Stimulated activated CD4-positive, alpha-beta T cell treated with anti-CD3 and anti-CD28 coated beads, Interleukin-1b, Interleukin-23, amount 100 ng/mL, for 1 hour (primary cell): Measurements from ENCODE around the gene GABRB1.
A peak's percentile ranks its signal among the peaks of the same experiment; 100 is the strongest.

Experiments used
- DNase-seq, 2 donors: peaks; one replicate each; pipeline ENCODE4 v3.0.0-alpha.2; 2020; ENCODE audit warnings: low read depth in 2 of 2

The GABRB1 gene

DNA sequence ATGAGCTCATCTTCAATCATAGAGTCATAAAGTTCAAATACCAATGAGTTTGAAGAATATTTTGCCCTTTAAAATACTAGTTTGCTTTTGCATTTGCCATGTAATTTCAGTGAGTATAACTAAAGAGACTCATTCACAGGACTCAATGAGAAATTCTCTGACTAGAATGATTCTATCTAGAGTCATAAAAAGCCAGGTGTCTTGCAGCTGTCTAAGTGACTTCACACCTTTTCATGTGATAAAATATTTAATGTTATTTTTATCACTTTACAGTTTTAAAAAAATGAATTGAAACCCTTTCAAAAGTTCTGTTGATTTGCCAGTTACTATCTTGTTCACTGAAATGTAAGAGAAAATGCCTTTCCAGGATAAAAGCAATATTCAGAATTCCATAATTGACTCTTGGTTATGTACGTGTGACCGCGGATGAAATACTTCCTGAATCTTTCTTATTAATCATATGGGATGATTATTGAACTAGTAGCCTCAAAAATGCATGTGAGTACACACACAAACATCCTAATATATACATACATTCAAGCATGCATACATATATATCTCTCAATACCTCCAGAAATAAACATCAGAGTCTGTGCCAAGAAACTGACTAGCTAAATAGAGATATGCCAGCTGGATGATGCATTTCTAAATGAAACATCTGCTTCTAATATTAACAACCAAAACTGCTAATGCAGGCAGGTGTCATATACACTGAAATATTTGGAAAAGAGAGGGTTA is 87.0 kb downstream of the GABRB1 start:
- DNase-seq: no peak

DNA sequence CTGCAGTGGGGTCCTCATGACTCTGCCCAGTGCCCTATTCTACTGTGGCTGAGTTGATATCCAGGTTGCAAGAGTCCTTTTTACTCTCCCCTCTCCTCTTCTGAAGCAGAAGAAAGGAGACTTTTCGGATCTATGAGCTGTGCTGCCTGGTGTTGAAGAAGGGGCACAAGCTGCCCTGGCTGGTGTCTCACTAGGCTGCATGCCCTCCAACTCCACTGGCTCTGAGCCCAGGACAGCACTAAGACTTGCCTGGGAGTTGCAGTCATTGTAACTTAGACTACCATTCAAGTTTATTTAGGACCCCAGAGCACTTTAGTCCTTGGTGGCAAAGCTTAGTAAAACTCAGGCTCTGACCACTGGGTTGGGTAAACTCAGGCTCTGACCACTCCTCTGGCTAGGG is 89.4 kb downstream of the GABRB1 start:
- DNase-seq: no peak

DNA sequence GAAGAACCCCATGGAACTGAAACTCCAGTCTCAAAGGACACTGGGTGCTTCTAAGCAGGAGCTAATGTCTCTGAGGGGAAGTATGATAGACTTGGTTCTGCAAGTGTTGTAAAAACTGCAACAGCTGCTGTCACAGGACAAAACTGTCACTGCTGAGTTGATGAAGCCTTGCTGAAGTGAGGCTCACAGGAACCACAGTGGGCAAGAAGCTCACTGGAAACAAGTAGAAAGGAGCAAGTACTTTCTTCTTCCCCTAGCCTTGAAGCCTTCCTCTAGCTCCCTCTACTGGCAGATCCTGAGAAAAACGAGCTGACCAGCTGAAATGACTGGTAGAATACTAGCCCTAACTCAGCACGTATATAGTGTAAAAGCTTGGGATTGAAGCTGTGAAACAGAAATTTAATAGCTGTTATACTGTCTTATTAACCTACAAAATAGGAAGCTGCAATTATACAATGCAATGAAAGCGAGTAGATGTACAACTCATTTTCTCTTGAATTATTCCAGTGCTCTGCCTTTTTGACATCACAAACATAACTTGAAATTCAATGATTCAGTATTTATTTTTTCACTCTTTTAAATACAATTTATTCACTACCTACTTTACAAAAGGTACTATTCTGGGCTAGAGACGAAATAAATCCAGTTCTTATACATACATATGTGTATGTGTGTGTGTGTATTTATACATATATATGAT is 91.4 kb downstream of the GABRB1 start:
- DNase-seq: peak; percentile 1 to 2

DNA sequence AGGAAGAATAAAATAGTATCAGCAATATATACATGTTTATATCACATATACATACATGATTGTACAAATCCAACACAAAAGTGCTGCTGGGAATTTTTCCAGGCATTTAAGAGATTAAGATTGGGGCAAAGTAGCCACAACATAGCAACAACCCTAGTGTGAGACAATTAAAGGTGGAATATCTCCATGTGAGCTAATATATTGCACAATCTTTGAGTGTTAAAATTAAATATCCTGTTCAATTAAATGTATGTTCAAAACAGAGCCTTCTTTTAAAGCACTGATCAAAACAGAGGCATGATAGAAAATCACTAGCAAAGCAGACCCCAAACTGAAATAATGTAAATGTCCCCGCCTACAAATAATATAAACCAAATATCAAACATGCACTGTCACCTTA is 97.6 kb downstream of the GABRB1 start:
- DNase-seq: no peak

DNA sequence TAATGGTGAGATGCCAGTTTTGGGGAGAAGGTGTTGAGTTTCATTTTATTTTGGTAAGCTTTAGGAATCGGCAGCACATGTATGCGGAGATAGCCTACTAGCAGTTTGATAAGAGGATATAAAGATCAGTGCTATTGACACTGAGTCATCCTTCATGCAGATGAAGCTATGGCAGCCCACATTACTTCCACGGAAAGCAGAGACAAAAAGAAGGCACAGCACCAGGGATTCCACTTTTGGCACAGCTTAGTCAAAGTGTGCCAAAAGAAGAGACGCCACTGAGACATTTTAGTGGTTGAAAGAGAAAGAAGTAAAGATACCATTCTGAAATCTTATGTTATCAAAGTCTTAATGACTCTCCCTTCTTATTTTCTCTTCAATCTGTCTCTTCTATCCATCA is 103.8 kb downstream of the GABRB1 start:
- no peak for DNase-seq

DNA sequence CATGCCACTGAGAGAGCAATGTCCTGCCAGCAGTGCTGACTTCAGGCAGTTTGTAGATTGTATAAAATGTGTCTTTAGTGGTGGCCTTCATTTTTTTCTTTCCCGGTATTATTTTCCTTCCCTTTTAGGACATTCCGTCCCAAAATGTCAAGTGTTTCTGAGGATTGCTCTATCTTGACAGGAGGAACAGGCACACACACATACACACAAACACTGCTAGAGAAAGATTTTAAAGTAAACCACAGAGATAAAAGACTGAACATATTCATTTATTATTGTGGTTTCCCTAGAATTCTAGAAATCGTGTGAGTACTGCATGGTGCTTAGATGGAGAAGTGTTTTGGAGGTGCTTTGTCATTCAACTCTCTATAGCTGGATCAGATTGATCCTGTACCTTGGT is 111.9 kb downstream of the GABRB1 start:
- no peak for DNase-seq

DNA sequence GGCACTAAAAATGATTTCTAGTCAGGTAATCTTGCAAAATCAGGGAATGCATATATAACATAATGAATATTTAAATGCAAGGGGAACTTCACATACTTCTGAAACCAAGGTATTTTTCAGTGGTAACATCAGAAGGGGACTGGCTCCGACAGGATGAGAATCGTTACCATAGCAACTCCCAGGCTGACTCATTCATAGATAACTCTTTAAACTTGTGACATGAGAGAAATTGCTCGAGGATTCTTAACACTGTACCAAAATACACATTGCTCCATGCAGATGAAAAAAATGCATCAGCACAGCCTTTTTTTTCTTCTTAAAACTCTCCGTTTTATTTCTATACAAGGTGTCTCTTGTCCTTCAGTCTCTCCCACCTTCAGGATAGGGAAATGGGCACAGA is 114.3 kb downstream of the GABRB1 start:
- DNase-seq: no peak

DNA sequence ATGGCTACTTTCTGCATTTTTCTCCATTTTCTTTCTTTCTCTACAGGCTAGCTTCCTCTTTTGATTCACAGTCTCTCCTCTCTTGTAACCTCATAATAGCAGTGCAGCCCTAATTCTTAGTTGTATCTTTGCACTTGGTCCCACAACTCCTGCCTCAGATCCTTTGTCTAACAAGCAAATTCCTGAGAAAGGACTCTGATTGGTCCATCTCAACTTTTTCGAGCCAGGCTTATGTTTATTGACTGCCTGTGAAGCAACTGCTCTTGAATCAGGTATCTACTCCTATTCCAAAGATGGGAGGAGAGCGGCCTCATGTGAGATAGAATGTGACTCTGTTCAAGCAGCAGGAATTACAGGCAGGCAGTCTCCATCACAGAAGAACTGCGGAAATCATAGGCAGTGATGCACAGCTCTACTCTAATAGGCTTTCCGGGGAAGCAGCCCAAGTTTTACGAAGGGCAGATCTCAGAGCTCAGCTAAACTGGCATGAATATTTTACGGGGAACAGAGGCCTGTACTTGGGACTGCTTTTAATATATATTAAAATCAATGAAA is 123.5 kb downstream of the GABRB1 start:
- DNase-seq: no peak

DNA sequence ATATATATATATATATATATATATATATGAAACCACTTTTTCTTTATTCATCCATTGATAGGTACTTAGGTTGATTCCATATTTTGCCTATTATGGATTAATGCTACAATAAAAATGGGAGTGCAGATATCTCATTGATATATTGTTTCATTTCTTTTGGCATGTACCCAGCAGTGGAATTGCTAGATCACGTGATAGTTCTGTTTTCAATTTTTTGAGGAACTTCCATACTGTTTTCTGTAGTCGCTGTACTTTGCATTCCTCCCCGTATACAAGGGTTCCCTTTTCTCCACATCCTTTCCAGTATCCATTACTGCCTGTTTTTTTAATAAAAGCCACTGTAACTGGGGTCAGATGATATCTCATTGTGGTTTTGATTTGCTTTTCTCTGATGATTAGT is 124.6 kb downstream of the GABRB1 start:
- DNase-seq: no peak

DNA sequence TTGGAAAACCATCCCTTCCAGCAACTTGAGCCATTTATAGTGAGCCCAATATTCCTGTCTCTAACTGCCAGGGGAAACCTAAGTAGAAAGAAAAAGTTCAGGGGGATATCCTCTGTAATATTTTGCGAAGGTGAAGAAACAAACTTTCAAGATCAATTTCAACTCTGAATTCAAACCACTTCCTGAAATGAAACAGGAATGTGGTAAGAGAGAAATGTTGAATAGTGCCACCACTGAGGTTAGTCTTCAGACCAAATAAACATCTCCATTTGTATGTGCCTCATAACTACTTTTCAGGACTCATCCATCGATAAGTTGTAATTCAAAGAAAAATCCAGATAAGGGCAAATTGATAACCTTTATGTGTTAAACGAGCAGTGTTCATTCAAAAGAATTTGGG is 128.7 kb downstream of the GABRB1 start:
- DNase-seq: no peak

DNA sequence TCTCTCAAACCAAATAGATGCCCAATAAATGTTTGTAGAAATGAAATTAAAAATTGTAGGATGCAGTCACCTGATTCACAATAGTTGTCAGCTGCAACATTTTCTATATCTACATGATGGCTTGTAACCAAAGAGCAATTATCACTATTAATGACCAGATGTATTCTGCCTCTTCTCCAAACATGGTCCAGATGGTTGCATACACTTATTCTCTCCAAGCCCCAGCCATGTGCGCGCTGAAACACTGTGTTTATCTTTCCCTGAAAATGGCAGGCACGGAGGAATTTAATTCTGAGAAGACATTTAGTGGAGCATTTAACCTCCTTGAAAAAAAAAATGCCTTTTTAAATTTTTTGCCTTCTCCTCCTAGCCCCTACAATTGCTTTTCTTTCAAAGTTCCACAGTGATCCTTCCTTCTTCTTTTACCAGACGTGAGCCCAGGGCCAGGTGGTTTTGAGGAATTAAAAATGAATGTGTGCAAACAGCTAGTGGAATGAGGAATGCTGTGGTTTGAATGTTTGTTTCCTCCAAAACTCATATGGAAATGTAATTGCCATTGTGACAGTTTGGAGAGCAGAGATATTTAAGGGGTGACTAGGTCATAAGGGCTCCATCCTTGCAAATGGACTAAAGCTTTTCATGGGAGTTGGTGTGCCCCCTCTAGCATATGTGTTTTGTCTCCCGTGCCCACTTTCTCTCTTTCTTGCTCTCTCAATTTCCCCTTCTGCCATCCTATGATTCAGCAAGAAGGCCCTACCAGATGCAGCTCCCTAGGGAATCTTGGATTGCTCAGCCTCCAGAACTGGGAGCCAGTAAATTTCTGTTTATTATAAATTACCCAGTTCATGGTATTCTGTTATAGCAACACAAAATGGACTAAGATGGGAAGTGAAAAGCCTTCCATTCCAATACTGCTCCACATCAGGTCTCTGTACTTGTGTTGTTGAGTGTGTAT is 136.0 kb downstream of the GABRB1 start:
- DNase-seq: no peak

DNA sequence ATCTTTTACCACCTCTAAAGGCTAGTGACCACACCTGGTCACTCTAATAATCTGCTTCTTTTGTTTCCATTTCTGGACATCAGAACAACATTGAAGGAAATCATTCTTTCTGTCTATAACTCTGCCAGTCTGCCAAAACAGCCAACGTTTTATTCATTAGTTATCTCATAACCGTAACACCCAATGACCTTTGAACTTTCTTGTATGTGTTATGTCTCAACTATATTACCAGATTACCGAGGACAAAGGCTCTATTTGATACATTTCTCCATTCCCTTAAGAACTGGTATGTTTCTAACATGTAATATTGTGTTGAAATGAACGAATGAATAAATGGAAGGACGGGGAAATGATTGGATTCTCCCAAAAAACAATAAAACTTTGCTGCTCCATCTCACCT is 152.7 kb downstream of the GABRB1 start:
- DNase-seq: no peak

DNA sequence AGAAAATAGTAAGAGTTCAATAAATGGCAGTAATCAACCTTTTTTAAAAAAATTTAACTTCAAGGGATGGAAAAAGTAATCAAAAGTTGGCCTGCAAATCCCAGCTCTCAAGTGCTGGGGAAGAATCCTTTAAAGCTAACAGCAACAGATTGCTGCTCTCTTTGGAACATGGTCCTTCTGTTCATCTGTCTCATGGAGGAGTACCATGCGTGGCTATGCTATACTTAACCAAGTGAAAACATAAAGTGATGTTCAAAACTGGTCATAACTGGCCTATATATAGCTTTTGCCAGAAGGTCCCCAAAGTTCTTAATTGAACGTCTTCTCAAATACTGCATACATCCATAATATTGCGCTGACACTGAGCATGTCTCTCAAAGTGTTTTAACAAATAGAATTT is 154.4 kb downstream of the GABRB1 start:
- no peak for DNase-seq

DNA sequence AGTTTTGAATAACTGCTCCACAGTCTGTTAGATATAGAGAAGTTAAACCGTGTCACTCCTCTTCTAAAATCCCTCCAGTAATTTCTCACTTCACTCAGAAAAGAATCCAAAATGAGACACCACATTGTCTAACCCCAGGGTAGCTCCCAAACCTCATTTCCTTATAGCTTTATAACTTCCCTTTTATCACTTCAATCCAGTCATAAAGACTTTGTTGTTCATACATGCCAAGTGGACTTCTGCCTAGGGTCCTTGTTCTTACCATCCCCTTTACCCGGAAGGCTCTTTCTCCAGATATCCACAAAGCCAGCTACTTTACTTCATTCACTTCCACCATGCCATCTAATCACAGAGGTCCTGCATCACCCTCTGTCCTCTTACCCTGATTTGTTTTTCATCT is 156.2 kb downstream of the GABRB1 start:
- DNase-seq: no peak

DNA sequence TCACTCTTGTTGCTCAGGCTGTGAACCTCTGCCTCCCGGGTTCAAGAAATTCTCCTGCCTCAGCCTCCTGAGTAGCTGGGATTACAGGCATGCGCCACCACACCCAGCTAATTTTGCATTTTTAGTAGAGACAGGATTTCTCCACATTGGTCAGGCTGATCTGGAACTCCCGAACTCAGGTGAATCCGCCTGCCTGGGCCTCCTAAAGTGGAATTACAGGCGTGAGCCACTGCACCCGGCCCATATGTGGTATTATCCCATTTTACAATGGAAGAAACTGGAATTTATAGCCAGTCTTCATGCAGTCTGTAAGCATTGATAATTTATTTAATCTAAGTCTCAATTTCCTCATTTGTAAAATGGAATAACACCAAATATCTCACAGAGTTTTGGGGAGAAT is 161.8 kb downstream of the GABRB1 start:
- no peak for DNase-seq

DNA sequence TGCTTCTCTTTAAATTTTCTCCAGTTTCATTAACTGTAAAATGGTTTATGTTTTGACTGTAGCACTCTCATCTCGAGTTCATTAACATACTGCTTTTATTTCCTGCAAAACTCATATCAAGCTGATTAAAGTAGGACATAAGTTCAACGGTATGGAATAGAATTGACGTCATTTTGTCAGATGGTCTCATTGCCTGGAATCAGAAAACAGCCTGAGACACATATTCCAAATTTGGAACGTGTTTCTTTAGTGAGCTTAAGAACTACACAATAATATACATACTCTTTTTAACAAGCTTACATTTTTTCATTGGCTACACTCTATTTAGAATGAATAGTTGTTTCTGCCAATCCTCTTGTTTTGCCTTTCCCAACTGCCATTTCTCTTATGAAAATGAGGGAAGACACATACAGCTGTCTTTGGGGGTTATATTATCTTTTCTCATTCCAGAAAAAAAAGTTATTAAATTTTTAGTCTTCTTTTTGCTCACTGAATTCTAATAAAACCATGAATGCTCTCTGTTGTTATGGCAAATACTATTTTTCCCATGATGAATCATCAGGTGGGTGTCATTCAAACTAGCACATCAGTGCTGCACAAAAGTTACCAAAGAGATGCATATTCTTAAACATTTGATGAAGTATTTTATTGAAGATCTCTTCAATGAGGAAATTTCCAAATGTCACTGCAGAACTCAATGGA is 162.8 kb downstream of the GABRB1 start:
- DNase-seq: no peak

DNA sequence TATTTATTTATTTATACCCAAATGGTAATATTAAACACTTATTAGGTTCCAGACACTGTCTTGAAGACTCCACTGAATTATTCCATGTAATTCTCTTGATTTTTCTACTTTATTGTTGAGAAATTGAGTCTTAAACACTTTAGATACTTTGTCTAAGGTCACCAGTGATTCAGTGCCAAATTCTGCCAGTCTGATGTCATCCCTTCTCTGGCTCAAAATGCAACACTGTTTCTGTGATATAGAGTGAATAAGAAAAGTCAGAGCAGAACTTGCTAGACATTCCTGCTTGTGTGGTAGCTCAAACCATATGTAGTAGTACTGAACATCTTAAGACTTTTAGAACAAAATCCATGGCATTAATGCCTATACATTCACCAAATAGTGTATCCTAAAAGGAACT is 164.3 kb downstream of the GABRB1 start:
- DNase-seq: no peak

DNA sequence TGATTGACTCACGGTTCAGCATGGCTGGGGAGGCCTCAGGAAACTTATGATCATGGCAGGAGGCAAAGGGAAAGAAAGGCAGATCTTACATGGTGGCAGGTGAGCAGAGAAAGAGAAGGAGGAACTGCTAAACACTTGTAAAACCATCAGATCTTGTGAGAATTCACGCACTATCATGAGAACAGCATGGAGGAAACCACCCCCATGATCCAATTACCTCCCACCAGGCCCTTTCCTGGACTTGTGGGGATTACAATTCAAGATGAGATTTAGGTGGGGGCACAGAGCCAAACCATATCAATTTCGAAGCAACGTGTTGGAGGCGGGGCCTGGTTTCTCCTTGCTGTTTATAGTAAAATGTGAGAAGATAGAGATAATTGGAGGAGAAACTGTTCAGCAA is 167.4 kb downstream of the GABRB1 start:
- DNase-seq: no peak

DNA sequence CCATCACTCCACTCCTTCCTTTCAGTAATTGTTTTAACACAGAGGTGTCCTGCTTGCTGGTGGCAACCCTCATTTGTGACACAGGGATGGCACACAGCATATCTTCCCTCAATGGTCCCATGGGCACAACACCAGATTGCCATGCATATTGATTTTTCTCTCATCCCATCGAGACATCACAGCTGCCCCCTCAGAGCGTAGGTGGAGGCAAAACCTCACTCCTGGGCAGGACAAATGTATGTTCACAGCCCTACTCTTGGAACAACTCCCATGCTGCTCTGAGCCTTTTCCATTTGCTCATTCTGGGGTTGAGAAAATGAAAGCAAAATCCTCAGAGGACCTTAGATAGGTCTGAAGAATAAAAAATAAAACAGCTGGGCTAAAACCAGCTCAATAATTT is 172.2 kb downstream of the GABRB1 start:
- no peak for DNase-seq

DNA sequence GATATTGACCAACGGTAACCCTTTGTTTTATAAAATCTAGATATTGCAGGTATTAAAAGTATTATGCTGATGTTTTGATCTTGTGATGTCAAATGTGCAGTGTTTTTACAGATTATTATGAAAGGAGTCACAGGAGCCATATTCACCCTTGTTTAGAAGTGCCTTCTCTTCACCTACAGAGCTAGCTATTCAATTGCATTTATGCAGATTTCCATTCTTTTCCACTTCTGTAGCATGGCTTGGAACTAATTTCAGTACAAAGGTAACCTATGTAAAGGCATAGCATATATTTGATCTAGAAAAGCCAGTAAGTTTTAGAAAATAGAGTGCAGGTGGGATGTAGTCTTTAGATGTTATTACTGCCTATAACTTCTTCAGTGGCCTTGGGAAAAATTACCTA is 176.2 kb downstream of the GABRB1 start:
- no peak for DNase-seq

DNA sequence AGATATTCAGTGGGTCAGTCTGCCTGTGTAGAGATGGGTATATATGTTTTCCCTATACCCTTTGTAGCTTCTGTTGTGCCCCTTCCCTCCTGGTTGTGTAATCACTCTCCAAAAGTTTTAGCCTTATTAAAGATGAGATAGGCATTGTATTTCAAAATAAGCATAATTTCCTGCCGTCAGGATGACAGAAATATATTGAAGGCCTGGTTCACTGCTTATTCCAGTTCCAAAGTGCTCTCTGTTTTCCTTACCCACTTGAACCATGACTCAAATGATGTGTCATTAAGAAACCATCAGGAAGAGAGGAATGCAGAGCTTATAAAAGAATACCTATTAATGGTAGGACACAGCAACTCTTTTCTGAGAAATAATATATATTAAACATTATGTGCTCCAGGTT is 178.5 kb downstream of the GABRB1 start:
- DNase-seq: no peak

DNA sequence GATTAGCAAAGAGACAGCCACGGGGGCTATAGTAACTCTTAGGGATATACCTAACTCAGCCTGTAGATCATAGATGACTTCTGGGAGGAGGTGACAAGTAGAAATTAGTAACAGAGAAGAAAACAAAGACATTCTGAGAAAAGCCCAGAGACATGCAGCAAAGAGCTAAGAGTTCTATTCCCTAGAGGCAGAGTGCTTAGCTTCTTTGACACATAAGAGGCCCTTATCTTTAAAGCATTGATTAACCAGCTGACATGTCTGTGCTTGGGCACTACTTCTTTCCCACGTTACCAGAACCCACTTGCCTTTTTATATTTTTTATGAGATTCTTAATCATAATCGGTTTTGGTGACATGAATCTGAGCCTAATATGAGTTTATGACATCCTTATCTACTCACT is 179.5 kb downstream of the GABRB1 start:
- DNase-seq: no peak
